HG02571 (cell line): Measurements from ENCODE around the gene ARMH3.
A peak's percentile ranks its signal among the peaks of the same experiment; 100 is the strongest.

ENCODE experiments used
- ATAC-seq: cut with Tn5 transposase; IDR thresholded peaks from one replicate; pipeline ENCODE4 v1.9.1; 2021; ENCODE audit warnings: mild to moderate bottlenecking, moderate library complexity; ENCODE audit not compliant: unreplicated experiment

ARMH3 gene

DNA sequence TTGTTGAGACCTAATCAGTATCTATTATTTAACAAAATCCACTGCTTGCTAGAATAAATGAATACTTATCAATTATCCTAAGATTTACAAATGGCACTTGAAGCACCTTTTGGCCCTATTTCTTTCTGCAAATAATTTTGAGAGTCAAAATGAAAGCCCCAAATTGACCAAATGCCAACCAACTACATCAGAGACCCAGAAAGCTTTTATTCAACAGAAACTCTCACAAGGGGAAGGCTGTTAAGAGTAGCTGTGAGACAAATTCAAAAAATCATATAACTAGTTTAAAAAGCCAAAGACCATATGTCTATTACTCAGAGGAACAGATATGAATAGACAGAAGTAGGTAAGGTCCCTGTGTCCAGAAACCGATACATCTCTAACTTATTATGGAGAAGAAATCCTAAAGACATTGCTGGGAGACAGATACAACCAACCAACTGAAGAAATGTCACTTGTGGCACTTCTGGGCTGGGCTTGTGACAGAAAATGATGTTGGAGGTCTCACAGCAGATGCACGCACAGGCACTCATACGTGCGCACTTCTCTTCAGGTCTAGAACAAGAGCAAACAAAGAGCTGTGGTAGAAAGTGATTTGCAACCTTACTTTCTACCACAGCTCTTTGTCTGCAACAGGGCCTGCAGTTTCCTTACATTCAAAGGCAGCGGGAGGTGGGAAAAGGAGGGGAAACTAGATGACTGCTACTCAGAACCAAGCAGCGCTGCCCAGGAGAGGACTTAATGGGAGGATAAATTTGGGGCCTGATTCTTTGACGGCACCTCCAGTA is 153.7 kb downstream of the ARMH3 start:
- peak; percentile 36 for ATAC-seq

DNA sequence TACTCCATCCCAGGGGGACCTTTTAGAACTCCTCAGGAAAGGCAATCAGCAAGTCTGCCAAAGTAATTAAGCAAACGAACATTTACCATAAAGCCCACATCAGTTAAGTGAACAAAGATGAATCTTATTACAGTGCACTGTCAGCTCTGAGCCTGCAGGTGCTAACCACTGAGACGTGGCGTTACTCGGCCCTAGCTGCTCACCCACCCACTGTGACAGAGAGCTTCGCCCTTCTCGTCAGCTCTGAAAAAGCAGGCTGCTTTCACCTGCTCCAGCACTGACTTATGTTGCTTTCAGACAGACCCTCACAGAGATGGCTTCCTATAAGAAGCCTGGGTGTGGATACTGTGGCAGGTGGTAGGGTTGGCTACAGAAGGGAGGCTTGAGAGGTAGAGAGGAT is 154.6 kb downstream of the ARMH3 start:
- ATAC-seq = peak; percentile 44

DNA sequence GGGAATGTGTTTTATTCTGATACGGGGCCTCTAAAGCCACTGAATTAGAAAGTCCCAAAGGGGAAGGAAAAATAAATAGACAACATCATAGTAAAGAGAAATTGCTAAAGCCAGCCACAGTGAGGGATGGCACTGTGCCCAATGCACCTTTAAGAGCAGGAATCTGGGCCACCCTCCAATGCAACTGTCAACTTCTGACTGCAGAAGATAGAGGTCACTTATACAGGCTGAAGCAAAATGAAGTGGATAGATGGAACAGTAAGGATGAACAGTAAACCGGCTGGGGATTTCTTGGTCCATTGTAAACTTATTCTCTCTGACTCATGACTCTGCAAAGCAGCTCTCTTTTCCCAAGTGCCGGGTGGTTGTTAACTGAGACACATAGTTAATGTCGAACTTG is 158.3 kb downstream of the ARMH3 start:
- no peak for ATAC-seq

DNA sequence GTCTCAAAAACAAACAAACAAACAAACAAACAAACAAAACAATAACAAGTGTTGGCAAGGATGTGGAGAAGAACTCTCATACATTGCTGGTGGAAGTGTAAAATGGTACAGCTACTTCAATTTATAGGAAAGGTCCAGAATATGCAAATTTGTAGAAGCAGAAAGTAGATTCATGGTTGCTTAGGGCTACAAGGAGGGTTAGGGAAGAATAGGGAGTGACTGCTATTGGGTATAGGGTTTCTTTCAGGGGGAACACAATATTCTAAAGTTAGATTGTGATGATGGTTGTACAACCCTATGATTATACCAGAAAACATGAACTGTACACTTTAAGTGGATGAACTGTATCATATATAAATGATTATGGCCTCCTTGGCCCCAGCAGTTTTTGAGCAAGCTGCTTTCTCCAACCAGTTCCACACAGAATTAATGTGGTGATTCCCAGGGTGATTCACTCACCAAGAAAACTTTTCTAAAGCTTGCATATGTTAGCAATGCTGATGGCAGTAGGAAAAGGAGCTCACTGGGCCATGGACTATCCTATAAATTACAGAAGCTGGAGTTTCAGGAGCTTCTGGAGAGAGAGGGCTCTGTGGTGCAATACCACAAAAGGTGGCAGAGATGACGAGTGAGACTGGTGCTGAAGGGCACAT is 159.6 kb downstream of the ARMH3 start:
- ATAC-seq = no peak

GRCh38 chr10:101895781-101896180 is 160.2 kb downstream of the ARMH3 start:
- ATAC-seq = no peak

GRCh38 chr10:101894742-101895141 is 161.2 kb downstream of the ARMH3 start:
- no peak for ATAC-seq

GRCh38 chr10:101894266-101894665 is 161.7 kb downstream of the ARMH3 start:
- no peak for ATAC-seq

- ATAC-seq = no peak
Measured at GRCh38 chr10:101893510-101894120, 162.4 kb downstream of the ARMH3 start.

- no peak for ATAC-seq
Measured at GRCh38 chr10:101892782-101893391, 163.1 kb downstream of the ARMH3 start.

- ATAC-seq = no peak
Measured at GRCh38 chr10:101889256-101890210, 166.4 kb downstream of the ARMH3 start.

DNA sequence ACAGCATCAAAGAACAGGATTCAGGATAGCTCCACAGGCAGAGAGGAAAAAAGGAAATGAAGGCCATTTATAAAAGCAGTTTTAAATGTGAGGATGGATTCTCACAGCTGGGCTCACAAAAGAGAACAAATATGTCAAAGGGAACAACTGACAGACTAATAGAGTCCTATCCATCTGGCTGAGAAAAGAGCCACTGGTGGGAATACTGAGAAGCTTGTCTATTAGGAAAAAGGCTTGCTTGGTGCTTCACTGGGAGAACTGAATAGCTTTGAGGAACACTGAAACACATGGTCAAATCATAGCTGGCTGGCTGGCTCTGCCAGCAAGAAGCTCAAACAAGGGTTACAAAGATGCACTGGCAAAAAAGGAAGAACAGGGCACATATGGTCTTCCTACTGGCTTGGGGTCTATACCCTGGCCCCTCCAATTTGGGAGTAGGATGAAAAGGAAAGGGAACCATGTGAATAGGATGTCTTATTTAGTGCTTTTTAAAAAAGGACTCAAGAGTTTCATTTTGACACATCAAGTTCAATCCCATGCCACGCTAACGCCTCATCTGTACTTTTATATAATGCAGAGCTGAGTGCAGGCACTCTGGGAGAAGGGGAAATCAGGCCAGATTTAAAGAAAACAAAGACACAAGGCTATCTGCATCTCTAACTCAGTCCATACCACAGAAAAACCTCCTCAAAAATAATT is 167.6 kb downstream of the ARMH3 start:
- no peak for ATAC-seq

- ATAC-seq = no peak
Measured at GRCh38 chr10:101887775-101888174, 168.2 kb downstream of the ARMH3 start.

DNA sequence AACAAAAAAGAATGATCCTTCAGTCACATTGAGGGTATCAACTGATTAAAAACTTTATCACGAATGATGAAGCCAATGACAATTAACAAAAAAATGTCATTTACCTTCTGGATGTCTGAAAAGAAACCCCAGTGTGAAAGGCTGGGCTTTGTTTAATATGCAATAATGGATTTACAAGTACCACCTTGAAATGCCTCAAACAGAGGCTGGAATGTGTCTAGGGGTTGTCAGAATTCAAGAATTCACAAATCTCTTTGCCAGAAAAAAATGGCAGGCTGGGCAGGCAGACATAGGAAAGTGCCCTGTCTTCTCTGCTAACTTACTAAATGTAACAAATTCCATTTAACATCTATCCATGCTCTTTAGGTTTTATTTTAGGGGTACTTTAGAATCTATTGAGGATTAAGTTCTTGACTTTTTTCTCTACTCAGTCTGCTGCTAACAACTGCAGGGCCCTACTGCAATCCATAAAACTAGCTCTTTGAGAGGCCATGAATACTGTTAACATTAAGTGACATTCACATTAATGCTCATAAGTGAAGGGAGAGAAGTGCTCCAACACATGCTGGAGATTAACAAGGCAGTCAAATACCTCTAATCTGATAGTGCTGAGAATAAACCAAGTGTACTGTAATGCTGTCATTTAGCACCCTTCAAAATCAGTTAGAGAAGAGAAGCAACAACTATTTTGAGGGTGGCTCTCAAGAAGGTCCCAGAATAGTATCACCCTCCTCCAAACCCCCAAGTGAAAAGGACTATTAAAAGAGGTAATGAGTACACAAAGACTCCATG is 169.3 kb downstream of the ARMH3 start:
- ATAC-seq = no peak

DNA sequence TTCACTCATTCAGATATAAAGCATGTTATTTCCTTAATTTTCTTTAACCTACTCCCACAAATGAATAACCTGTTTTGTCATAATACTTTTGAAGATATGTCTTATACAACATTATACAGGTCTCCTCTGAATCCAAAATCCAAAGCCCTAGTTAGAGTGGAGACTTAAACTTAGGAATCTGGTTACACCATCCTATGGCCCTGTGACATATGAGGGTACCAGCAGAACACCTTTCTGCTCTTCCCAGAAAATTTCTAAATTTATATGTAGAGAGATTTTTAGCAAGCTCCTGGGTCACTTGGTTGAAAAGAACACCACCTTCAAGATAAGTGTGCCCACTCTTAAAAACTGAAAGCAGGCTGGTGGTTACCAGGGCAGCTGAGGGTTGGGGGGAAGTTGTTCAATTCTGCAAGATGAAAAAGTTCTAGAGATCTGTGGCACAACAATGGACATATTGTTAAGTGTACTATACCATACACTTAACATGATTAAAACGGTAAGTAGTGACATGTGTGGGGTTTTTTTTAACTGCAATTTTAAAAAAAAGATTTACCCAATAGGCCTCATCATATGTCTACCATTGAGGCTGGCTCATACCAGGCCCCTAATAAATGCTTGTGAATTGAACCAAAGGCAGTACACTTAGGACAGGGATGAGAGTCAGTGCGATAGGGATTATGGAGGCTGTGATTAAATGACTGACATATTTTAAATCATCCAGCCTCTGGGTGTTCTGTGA is 174.8 kb downstream of the ARMH3 start:
- ATAC-seq = no peak

DNA sequence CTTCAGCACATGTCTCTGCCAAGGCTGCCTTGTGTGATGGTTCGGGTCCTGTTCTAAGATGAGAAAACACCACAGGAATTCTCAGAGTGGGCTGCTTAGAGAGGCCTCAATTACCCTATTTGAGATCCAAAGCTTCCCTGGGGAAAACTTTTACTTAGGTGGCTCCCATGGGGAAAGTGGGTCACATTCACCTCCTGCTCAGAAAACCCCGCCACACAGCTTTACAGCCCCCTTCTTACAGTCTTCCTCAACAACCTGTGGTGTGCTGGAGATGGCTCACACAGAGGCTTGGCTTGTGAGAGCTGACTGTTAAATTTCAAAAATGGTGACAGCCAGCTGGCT is 175.8 kb downstream of the ARMH3 start:
- ATAC-seq = no peak

DNA sequence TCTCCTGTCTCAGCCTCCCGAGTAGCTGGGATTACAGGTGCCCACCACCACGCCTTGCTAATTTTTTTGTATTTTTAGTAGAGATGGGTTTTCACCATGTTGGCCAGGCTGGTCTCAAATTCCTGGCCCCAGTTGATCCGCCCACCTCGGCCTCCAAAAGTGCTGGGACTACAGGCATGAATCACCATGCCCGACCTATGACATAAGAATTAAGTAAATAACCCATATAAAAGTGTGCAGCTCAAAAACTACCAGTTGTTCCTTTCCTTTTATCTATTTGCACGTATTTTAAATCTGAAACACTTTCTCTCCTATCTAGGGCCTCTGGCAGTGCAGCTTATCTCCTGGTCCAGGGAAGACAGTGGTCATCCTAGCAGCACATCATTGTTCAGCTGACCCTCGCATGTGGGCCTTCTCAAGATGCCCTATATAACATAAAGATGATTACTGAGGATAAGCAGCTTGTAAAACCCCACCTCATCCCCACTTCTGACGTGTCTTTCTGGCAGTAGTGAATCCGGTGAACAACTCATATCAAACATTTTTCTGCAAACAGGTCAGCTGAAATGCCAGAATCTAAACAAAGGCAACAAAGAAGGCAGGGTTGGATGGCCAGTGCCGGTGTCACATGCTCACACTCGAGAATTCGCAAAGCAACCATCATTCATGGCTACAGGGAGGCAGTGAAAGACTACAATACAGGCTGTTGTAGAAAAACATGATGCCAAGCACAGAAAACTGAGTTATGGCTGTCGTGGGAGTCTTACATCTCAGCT is 176.3 kb downstream of the ARMH3 start:
- ATAC-seq = no peak

- ATAC-seq = no peak
Measured at GRCh38 chr10:101878869-101879268, 177.1 kb downstream of the ARMH3 start.
